HepG2 (cell line): ENCODE data around the gene FRMD1. TPM values are rescaled to one million over a fixed set of nuclear protein-coding genes. Genes with fewer than 3 reads are reported as not detected.

ENCODE experiments used
- ATAC-seq: fragments of 200-7000 bp; cut with Tn5 transposase; 3 replicates; pipeline ENCODE4 v1.9.1; 2020; ENCODE audit warnings: mild to moderate bottlenecking, moderate library complexity
- BruUV-seq: library from RNA; stranded (reverse); fragments of 400-500 nt; replicated peaks from 2 replicates; lab custom pipeline; 2021; lab: Mats Ljungman, UMichigan
- CTCF ChIA-PET: fragments of 300-600 bp; formaldehyde crosslinking; extraction: SDS; loops from one replicate; lab custom pipeline; 2021; ENCODE audit warnings: low total read pairs, inconsistent platforms, low intra/inter-chr PET ratio; lab: Yijun Ruan, JAX
- POLR2A ChIA-PET: fragments of 350-600 bp; sonication (Branson Sonifier 250); formaldehyde crosslinking; loops from one replicate; lab custom pipeline; 2020; ENCODE audit warnings: antibody characterized with exemption, inconsistent platforms; lab: Yijun Ruan, JAX
- DNase-seq: peaks from one replicate; pipeline ENCODE4 v3.0.0-alpha.2; 2015; ENCODE audit warnings: low spot score
- FAIRE-seq: peaks from 3 replicates; lab custom pipeline; 2011; peaks lifted over from hg19 to GRCh38; lab: Jason Lieb, UNC
- H2AFZ ChIP-seq: one replicate; pipeline ENCODE4 v1.6.1; 2011; ENCODE audit warnings: low read length, inconsistent platforms
- H3K27ac ChIP-seq: fragments of 300-600 bp; 3 replicates; pipeline ENCODE4 v1.8.0; 2011; ENCODE audit warnings: mixed run types, mild to moderate bottlenecking, mixed read lengths, low read length, inconsistent platforms; ENCODE audit not compliant: insufficient read depth; ENCODE audit errors: extremely low read length
- H3K27me3 ChIP-seq, 2 experiments: fragments of 200-600 bp in 1 of 2; 2 replicates in 1 of 2; 3 replicates in 1 of 2; pipeline versions ENCODE4 v1.6.0 to v1.8.0; 2011; ENCODE audit warnings: low read length in 2 of 2, mild to moderate bottlenecking in 2 of 2, moderate library complexity in 2 of 2, inconsistent platforms in 1 of 2; ENCODE audit not compliant: insufficient read depth in 2 of 2, control insufficient read depth in 1 of 2
- H3K36me3 ChIP-seq, 2 experiments: fragments of 200-600 bp in 1 of 2; replicated peaks in 1 of 2; 2 replicates in 1 of 2; 3 replicates in 1 of 2; pipeline versions ENCODE4 v1.5.1 to v1.8.0; 2011; ENCODE audit warnings: low read length in 2 of 2, inconsistent platforms in 1 of 2; ENCODE audit not compliant: insufficient read depth in 2 of 2, control insufficient read depth in 1 of 2
- H3K4me1 ChIP-seq: 2 replicates; pipeline ENCODE4 v1.5.1; 2012; ENCODE audit warnings: low read length, inconsistent platforms; ENCODE audit not compliant: insufficient read depth
- H3K4me2 ChIP-seq: 2 replicates; pipeline ENCODE4 v1.6.0; 2011; ENCODE audit warnings: low read depth, low read length, inconsistent platforms
- H3K4me3 ChIP-seq, 3 experiments: fragments of 200-600 bp in 1 of 3; sonication (generic), shearing (Covaris generic) in 1 of 3; replicated peaks in 1 of 3; 2 replicates each; pipeline ENCODE4 v1.5.1; 2011 to 2016; ENCODE audit warnings: low read length in 3 of 3, inconsistent platforms in 2 of 3, low read depth in 2 of 3, mild to moderate bottlenecking in 2 of 3, control low read depth in 1 of 3, mixed read lengths in 1 of 3; ENCODE audit not compliant: insufficient read depth in 1 of 3
- H3K79me2 ChIP-seq: one replicate; pipeline ENCODE4 v1.6.1; 2011; ENCODE audit warnings: low read length, inconsistent platforms; ENCODE audit not compliant: insufficient read depth
- H3K9ac ChIP-seq: 2 replicates; pipeline ENCODE4 v1.6.0; 2011; ENCODE audit warnings: mild to moderate bottlenecking, low read depth, low read length, inconsistent platforms; ENCODE audit not compliant: insufficient read depth
- H3K9me3 ChIP-seq: 2 replicates; pipeline ENCODE4 v1.5.1; 2012; ENCODE audit warnings: mild to moderate bottlenecking, low read length
- H4K20me1 ChIP-seq: 2 replicates; pipeline ENCODE4 v1.6.0; 2011; ENCODE audit warnings: inconsistent platforms, mild to moderate bottlenecking, low read length, moderate library complexity; ENCODE audit not compliant: insufficient read depth
- BHLHE40 ChIP-seq: IDR thresholded peaks from 2 replicates; pipeline ENCODE4 v1.6.1; 2011; ENCODE audit warnings: low read length, improper control_type of control experiment
- CCDC6 ChIP-seq: sonication (generic); formaldehyde crosslinking; IDR thresholded peaks from 2 replicates; pipeline ENCODE4 v1.8.1; 2022; ENCODE audit warnings: mild to moderate bottlenecking, missing genetic modification reagents, moderate library complexity
- DR1 ChIP-seq: sonication (generic); formaldehyde crosslinking; IDR thresholded peaks from 2 replicates; pipeline ENCODE4 v1.8.0; 2021; ENCODE audit warnings: mild to moderate bottlenecking, missing genetic modification reagents, inconsistent platforms
- HNRNPK ChIP-seq: fragments of 200-400 bp; formaldehyde crosslinking; IDR thresholded peaks from 2 replicates; pipeline ENCODE4 v1.6.1; 2018; ENCODE audit warnings: low read length, low read depth, moderate library complexity, mild to moderate bottlenecking; ENCODE audit not compliant: poor library complexity, severe bottlenecking
- MEF2D ChIP-seq: sonication (generic); formaldehyde crosslinking; IDR thresholded peaks from 2 replicates; pipeline ENCODE4 v1.5.1; 2020; ENCODE audit warnings: mild to moderate bottlenecking, missing genetic modification reagents
- MEIS1 ChIP-seq: sonication (generic); formaldehyde crosslinking; IDR thresholded peaks from 2 replicates; pipeline ENCODE4 v1.9.0; 2021; ENCODE audit warnings: mild to moderate bottlenecking, missing genetic modification reagents, moderate library complexity, borderline replicate concordance
- PCBP1 ChIP-seq: fragments of 200-400 bp; formaldehyde crosslinking; IDR thresholded peaks from 2 replicates; pipeline ENCODE4 v1.6.1; 2017; ENCODE audit warnings: mild to moderate bottlenecking, low read depth, low read length, borderline replicate concordance
- ZNF136 ChIP-seq: sonication (generic); formaldehyde crosslinking; IDR thresholded peaks from 2 replicates; pipeline ENCODE4 v1.8.1; 2022; ENCODE audit warnings: low read depth, mild to moderate bottlenecking, moderate library complexity, missing genetic modification reagents
- ZNF335 ChIP-seq: sonication (generic); formaldehyde crosslinking; IDR thresholded peaks from 2 replicates; pipeline ENCODE4 v1.4.0; 2020; ENCODE audit warnings: missing genetic modification reagents
- ZNF713 ChIP-seq: sonication (generic); formaldehyde crosslinking; IDR thresholded peaks from 2 replicates; pipeline ENCODE4 v1.4.0; 2020; ENCODE audit warnings: mild to moderate bottlenecking, missing genetic modification reagents
- WGBS: methylation state at CpG from one replicate; pipeline ENCODE4 v1.1.6; 2017; ENCODE audit warnings: low lambda C conversion rate; 5-methylcytosine and 5-hydroxymethylcytosine counted together
- in situ Hi-C: cut with HindIII; loops from 2 replicates; pipeline ENCODE4 v1.10.0; 2017; ENCODE audit warnings: low pct_unique_long_range_greater_than_20kb; ENCODE audit not compliant: extremely low pct_ligation_motif_present
- intact Hi-C: fragments of 100-400 bp; cut with micrococcal nuclease; formaldehyde crosslinking; loops from one replicate; pipeline ENCODE4 v1.10.0; 2022; ENCODE audit not compliant: unreplicated experiment
- polyA plus RNA-seq, 8 experiments: library from polyadenylated mRNA; depleted of rRNA in 3 of 8; stranded (reverse) in 7 of 8; unstranded in 1 of 8; fragments of >200 nt; fragmentation: Illumina TruSeq in 4 of 8; extraction: Trizol in 4 of 8; gene quantifications; 2 replicates each; pipeline versions ENCODE4 v1.2.1 to v1.2.3, GENCODE V29; 2011 to 2016; ENCODE audit warnings: low read depth in 4 of 8, missing spikeins in 1 of 8, mixed read lengths in 1 of 8; ENCODE audit not compliant: insufficient read depth in 1 of 8
- total RNA-seq, 5 experiments: library from RNA; depleted of rRNA; stranded (reverse); fragments of >200 nt; fragmentation: Illumina TruSeq; extraction: Trizol; gene quantifications; 2 replicates each; pipeline ENCODE4 v1.2.3, GENCODE V29; 2016; ENCODE audit warnings: low read depth in 1 of 5
- TF ChIP-seq, protein P1 (sequence below): IDR thresholded peaks from 2 replicates; pipeline ENCODE4 v1.6.1; 2018; ENCODE audit warnings: missing genetic modification reagents, mild to moderate bottlenecking, missing compliant biosample characterization
- TF ChIP-seq, protein P2 (sequence below): fragments of 450-650 bp; IDR thresholded peaks from 2 replicates; pipeline ENCODE4 v1.6.1; 2017

The FRMD1 gene
- total and polyA plus RNA-seq, 2 of the 13 experiments (the other 11 are each of a cell fraction or from before 2014, with no cell fraction given), result 0.01 TPM; not detected in 1

DNA sequence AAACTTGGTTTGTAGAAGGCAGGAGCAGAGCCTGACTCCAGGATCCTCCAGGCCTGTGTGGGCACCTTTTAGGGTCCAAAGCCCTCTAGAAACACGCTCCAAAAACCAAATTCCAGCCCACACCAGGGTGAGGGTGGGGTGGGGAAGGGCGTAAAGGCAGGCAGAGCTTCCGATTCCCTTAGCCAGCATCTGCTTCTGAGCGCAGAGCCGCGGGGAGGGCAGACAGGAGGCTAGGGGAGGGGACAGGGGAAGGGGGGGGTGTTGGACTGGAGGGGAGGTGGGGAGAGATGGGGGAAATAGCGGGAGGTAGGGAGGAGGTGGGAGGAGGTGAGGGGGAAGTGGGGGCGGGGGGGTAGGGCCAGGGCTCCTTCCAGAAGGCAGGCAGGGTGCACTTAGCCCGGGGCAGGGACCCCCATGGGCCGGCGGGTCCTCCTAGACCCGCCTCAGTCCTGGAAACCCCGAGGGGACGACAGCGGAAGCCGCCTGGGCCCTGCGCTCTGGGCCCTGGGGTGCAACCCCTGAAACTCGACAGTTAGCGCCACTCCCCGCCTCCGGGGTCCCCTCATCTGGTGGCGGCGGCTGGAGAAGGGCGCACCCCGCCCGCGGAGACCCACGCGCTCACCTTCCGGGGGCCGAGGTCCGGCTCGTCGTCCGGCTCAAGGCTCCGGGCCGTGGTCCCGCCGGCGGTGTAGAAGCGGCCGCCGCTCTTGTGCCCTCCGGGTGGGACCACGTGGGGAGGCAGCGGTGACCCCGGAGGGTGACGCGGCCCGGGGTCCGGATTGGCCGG is 22.0 kb upstream of the FRMD1 start:
- H4K20me1 ChIP-seq, result no peaks in the 10 kb centered on the region
- DNase-seq, result no peak
- no peaks in the 10 kb centered on the region for H3K36me3 ChIP-seq
- POLR2A ChIA-PET, result no interaction called here
- no peak overlapping the region for H3K4me2 ChIP-seq
- no peaks in the 10 kb centered on the region for H3K4me1 ChIP-seq
- H2AFZ ChIP-seq, result no peak overlapping the region
- no peaks in the 10 kb centered on the region for H3K79me2 ChIP-seq
- BruUV-seq, result no TSS peak
- TF ChIP-seq MEF2D (CRISPR knock-in tag) (no peak), HNRNPK (peak; percentile 16)
- TF ChIP-seq, all 625 proteins: peak for 1
- no peak for ATAC-seq
- WGBS, result 66% methylated on average over 26 of the region's 52 CpGs
- no peaks in the 10 kb centered on the region for H3K9me3 ChIP-seq
- peaks cover 6 to 66% of the 10 kb centered on the region in 2 experiments for H3K27me3 ChIP-seq
- in situ Hi-C loops, result no loop called here
- intact Hi-C loops, result no loop called here
- FAIRE-seq, result no peak
- no peak overlapping the region for H3K9ac ChIP-seq
- H3K27ac ChIP-seq, result no peak overlapping the region
- no peak overlapping the region for H3K4me3 ChIP-seq
- CTCF ChIA-PET, result no interaction called here

DNA sequence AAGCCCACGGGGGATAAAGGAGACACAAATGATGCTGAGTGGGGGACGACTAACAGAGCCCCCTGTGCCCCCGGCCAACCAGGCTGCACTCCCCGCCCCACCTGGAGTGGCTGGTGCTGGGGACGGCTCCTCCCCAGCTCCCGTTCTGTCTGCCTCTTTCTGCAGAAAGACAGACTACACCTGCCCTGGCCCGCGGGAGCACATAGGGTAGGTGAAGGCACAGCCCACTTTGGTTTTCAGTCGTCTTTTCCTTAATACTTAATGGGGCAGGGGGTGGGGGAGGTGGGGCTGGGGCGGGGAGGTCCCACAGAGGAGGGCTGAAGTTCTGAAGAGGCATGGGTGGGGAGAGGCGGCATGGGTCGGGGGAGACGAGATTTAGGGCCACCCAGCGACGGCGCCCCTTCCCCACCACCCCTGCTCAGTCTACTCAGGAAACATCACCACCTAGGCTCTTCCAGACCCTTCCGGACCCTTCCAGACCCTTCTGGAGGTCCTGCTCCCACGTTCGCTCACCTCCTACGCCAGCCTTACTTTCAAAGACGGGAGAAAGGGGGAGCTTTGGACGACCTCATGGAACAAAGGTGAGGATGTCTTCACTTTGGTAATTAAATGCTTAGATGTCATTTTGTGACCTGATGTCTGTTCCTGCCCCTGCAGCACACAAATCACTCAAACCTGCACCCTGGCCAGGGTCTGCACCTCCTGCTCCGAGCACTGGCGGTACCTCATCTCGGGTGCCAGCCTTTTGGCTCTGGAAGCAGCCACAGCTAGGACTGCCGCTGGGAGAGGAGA is 21.2 kb upstream of the FRMD1 start:
- in situ Hi-C loops, result no loop called here
- WGBS, result 37% methylated on average over 23 of the region's 26 CpGs
- DNase-seq (no peak), FAIRE-seq (no peak)
- ChIA-PET CTCF (no interaction called here), POLR2A (no interaction called here)
- H3K4me3 ChIP-seq, result no peak overlapping the region
- no peak overlapping the region for H3K4me2 ChIP-seq
- peaks cover 6 to 67% of the 10 kb centered on the region in 2 experiments for H3K27me3 ChIP-seq
- H2AFZ ChIP-seq, result no peak overlapping the region
- no peak for TF ChIP-seq CCDC6 (CRISPR knock-in tag)
- TF ChIP-seq PCBP1, result no peak
- TF ChIP-seq DR1 (CRISPR knock-in tag), result no peak
- TF ChIP-seq, protein P1, sequence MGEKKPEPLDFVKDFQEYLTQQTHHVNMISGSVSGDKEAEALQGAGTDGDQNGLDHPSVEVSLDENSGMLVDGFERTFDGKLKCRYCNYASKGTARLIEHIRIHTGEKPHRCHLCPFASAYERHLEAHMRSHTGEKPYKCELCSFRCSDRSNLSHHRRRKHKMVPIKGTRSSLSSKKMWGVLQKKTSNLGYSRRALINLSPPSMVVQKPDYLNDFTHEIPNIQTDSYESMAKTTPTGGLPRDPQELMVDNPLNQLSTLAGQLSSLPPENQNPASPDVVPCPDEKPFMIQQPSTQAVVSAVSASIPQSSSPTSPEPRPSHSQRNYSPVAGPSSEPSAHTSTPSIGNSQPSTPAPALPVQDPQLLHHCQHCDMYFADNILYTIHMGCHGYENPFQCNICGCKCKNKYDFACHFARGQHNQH (CRISPR knock-in tag), result no peak
- no peak for TF ChIP-seq MEIS1 (CRISPR knock-in tag)
- no peak for TF ChIP-seq BHLHE40
- no peak for TF ChIP-seq ZNF713 (CRISPR knock-in tag)
- no peak for TF ChIP-seq ZNF335 (CRISPR knock-in tag)
- TF ChIP-seq ZNF136 (CRISPR knock-in tag), result no peak
- TF ChIP-seq, protein P2, sequence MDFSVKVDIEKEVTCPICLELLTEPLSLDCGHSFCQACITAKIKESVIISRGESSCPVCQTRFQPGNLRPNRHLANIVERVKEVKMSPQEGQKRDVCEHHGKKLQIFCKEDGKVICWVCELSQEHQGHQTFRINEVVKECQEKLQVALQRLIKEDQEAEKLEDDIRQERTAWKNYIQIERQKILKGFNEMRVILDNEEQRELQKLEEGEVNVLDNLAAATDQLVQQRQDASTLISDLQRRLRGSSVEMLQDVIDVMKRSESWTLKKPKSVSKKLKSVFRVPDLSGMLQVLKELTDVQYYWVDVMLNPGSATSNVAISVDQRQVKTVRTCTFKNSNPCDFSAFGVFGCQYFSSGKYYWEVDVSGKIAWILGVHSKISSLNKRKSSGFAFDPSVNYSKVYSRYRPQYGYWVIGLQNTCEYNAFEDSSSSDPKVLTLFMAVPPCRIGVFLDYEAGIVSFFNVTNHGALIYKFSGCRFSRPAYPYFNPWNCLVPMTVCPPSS, result no peak
- TF ChIP-seq, all 625 proteins: peak for 0
- intact Hi-C loops, result no loop called here
- Histone ChIP-seq H3K9me3 (no peaks in the 10 kb centered on the region), H3K36me3 (no peaks in the 10 kb centered on the region), H3K27ac (no peak overlapping the region), H4K20me1 (no peaks in the 10 kb centered on the region), H3K4me1 (no peaks in the 10 kb centered on the region), H3K9ac (no peak overlapping the region), H3K79me2 (no peaks in the 10 kb centered on the region)
- ATAC-seq, result no peak
- BruUV-seq, result no TSS peak
